Kidney (tissue), 14 donors: ENCODE data around the gene GALR1. TPM values are rescaled to one million over a fixed set of nuclear protein-coding genes. Genes with fewer than 3 reads are reported as not detected.
"Not testable (repeated sequence)": the region's sequence is repeated elsewhere in the genome, so short reads cannot be mapped to it uniquely, and the experiment has no call there.

Experiments
- DNase-seq, 5 donors: peaks; one replicate each; pipeline ENCODE4 v3.0.0-alpha.2; 2013 to 2020
- FAIRE-seq: peaks from 2 replicates; lab custom pipeline; 2012; peaks lifted over from hg19 to GRCh38; lab: Jason Lieb, UNC
- H3K27ac ChIP-seq, 2 donors: one replicate each; pipeline ENCODE4 v1.7.0; 2013; ENCODE audit warnings: low read depth in 2 of 2, low read length in 2 of 2, inconsistent platforms in 1 of 2
- H3K27me3 ChIP-seq: one replicate; pipeline ENCODE4 v1.7.1; 2013; ENCODE audit warnings: low read length, inconsistent platforms; ENCODE audit not compliant: control insufficient read depth, insufficient read depth
- H3K36me3 ChIP-seq, 3 donors: one replicate each; pipeline versions ENCODE4 v1.7.0 to v1.7.1; 2013; ENCODE audit warnings: low read length in 3 of 3, control low read depth in 1 of 3, inconsistent platforms in 1 of 3; ENCODE audit not compliant: insufficient read depth in 3 of 3, control insufficient read depth in 2 of 3
- H3K4me1 ChIP-seq, 3 donors: one replicate each; pipeline versions ENCODE4 v1.7.0 to v1.7.1; 2013; ENCODE audit warnings: low read length in 3 of 3, inconsistent platforms in 1 of 3, low read depth in 1 of 3; ENCODE audit not compliant: control insufficient read depth in 2 of 3, insufficient read depth in 2 of 3
- H3K4me3 ChIP-seq, 3 donors: one replicate each; pipeline versions ENCODE4 v1.7.0 to v1.8.1; 2013; ENCODE audit warnings: low read length in 3 of 3, control low read depth in 1 of 3, inconsistent platforms in 1 of 3
- H3K9ac ChIP-seq, 3 donors: one replicate each; pipeline versions ENCODE4 v1.7.0 to v1.7.1; 2013; ENCODE audit warnings: low read length in 3 of 3, control low read depth in 1 of 3, inconsistent platforms in 1 of 3
- H3K9me3 ChIP-seq, 3 donors: one replicate each; pipeline versions ENCODE4 v1.7.0 to v1.7.1; 2013; ENCODE audit warnings: low read length in 3 of 3, control low read depth in 1 of 3, inconsistent platforms in 1 of 3; ENCODE audit not compliant: control insufficient read depth in 2 of 3, insufficient read depth in 1 of 3
- intact Hi-C: fragments of 100-400 bp; cut with DNase I; formaldehyde crosslinking; loops from one replicate; pipeline ENCODE4 v1.11.1; 2022
- polyA plus RNA-seq: library from polyadenylated mRNA; stranded (reverse); fragments of 350-450 nt; fragmentation: Illumina TruSeq; extraction: RNeasy Lipid Tissue Mini Kit (QIAGEN cat#74804); gene quantifications from one replicate; pipeline ENCODE4 v1.2.3, GENCODE V29; 2014; ENCODE audit warnings: low read depth, low replicate concordance; ENCODE audit not compliant: insufficient read depth
- total RNA-seq: library from RNA; stranded (reverse); fragmentation: NEBNext Ultra II Directional; extraction: Animal tissue kit (Norgen Biotek cat#: 25700); gene quantifications from one replicate; pipeline ENCODE4 v1.2.1, GENCODE V29; 2021
- TF ChIP-seq, protein P1 (sequence below): IDR thresholded peaks from 3 replicates; pipeline ENCODE4 v1.5.1; 2012; ENCODE audit warnings: mild to moderate bottlenecking, moderate library complexity, borderline replicate concordance; ENCODE audit not compliant: insufficient read depth; ENCODE audit errors: extremely low read depth
- donor health status: control.
- donor health status: control.
- donor health status: control.
- donor health status: control.
- donor health status: control.
- donor health status: DM: yes; HTN: yes; CAD: no.
- donor health status: Normal renal cell carcinoma (clear cell type).

The GALR1 gene
- total and polyA plus RNA-seq, 2 donors from 2014 or later = 0.06 TPM; not detected in 1

DNA sequence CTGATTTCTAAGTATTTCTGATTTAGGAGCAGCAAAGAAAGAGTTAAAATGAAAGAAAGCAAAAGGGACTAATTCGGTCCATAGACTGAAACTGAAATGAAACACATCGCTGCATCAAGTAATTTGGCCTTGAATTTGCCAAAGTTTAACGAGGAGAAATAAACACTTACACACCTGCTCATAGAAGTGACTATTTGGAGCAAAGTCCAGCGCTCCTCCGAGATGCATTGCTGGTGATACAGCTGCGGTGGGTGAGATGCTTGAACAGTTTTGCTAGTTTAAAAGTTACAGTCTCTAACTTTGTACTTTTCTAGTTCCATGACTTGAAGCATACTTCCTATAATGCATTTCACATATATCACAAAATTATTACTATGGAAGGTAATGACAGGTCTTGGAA, 18.3 kb downstream of the GALR1 start:
- intact Hi-C loops = no loop called here
- H3K9ac ChIP-seq = no peak overlapping the region
- no peaks in the 10 kb centered on the region for H3K4me1 ChIP-seq
- DNase-seq (peak in 2 of 5 donors; percentile 15 to 54), FAIRE-seq (no peak)
- TF ChIP-seq, protein P1, sequence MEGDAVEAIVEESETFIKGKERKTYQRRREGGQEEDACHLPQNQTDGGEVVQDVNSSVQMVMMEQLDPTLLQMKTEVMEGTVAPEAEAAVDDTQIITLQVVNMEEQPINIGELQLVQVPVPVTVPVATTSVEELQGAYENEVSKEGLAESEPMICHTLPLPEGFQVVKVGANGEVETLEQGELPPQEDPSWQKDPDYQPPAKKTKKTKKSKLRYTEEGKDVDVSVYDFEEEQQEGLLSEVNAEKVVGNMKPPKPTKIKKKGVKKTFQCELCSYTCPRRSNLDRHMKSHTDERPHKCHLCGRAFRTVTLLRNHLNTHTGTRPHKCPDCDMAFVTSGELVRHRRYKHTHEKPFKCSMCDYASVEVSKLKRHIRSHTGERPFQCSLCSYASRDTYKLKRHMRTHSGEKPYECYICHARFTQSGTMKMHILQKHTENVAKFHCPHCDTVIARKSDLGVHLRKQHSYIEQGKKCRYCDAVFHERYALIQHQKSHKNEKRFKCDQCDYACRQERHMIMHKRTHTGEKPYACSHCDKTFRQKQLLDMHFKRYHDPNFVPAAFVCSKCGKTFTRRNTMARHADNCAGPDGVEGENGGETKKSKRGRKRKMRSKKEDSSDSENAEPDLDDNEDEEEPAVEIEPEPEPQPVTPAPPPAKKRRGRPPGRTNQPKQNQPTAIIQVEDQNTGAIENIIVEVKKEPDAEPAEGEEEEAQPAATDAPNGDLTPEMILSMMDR = no peak
- peaks cover 0 to 3% (median 0%) of the 10 kb centered on the region in 3 donors for H3K9me3 ChIP-seq
- H3K27me3 ChIP-seq = no peaks in the 10 kb centered on the region
- H3K27ac ChIP-seq = no peak overlapping the region
- H3K4me3 ChIP-seq = no peak overlapping the region
- H3K36me3 ChIP-seq = no peaks in the 10 kb centered on the region

DNA sequence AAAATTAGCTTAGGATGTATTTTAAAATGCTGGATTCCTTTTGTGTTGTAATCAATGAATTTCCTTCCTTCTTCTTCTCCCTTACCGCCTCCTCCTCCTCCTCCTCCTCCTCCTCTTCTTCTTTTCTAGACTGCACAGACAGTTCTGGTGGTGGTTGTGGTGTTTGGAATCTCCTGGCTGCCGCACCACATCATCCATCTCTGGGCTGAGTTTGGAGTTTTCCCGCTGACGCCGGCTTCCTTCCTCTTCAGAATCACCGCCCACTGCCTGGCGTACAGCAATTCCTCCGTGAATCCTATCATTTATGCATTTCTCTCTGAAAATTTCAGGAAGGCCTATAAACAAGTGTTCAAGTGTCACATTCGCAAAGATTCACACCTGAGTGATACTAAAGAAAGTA, 18.8 kb downstream of the GALR1 start:
- DNase-seq (no peak), FAIRE-seq (no peak)
- Histone ChIP-seq H3K9me3 (peaks cover 0 to 3% (median 0%) of the 10 kb centered on the region in 3 donors), H3K4me1 (no peaks in the 10 kb centered on the region), H3K4me3 (no peak overlapping the region), H3K27ac (no peak overlapping the region), H3K27me3 (no peaks in the 10 kb centered on the region), H3K9ac (no peak overlapping the region), H3K36me3 (no peaks in the 10 kb centered on the region)
- intact Hi-C loops = no loop called here
- TF ChIP-seq, protein P1 = no peak

DNA sequence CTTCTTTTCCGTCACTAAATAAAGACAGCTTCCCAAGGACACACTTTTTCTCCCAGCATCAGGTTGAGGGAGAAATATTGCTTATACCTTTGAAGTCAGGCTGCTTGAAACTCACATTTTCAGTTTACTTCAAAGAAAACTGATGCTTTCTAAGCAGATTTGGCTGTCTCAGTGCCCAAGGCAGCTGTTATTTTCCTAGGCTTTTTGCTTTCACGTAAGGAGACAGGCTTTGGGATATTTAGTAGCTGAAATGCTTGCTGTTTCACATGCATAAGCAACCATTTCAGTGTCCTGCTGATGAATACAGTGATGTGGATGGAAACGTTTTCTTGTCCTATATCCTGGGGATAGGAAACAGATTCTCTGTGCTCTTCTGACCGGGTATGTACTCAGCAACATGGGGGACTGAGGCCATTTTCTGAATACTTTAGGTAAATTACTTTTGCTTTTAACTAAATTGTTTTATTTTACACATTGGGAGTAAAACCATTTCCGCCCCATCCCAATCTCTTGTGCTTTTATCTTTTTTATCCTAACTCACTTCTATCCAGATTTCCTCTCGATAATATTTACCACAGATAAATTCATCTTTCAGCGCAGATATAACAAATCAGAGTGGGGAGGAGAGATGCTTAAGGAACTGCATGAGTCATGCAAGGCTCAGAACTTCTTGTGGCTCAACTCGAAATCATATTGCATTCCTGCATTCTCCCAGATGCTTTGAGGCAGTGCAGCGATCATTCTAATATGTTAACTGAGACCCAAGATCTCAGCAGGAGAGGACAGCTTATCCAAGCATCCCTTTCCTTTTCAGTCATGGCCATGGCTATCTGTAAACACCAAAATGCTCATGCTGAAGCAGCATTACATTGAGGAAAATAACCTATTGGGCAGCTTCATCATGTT, 22.2 kb downstream of the GALR1 start:
- no peak for FAIRE-seq
- Histone ChIP-seq H3K27ac (no peak overlapping the region), H3K27me3 (no peaks in the 10 kb centered on the region), H3K9ac (no peak overlapping the region), H3K4me3 (no peak overlapping the region), H3K9me3 (peaks cover 0 to 2% (median 0%) of the 10 kb centered on the region in 3 donors), H3K4me1 (no peaks in the 10 kb centered on the region), H3K36me3 (no peaks in the 10 kb centered on the region)
- intact Hi-C loops = no loop called here
- DNase-seq = no peak
- TF ChIP-seq, protein P1 = no peak

DNA sequence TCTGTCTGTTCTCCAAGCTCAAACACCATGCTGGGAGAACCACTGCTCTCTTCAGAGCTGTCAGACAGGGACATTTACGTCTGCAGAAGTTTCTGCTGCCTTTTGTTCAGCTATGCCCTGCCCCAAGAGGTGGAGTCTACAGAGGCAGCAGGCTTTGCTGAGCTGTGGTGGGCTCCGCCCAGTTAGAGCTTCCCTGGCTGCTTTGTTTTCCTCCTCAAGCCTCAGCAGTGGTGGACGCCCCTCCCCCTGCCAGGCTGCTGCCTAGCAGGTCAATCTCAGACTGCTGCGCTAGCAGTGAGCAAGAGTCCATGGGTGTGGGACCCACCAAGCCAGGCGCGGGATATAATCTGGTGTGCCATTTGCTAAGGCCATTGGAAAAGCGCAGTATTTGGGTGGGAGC, 41.2 kb downstream of the GALR1 start:
- H3K9me3 ChIP-seq, H3K27ac ChIP-seq, H3K36me3 ChIP-seq, H3K4me1 ChIP-seq, intact Hi-C loops, DNase-seq, H3K4me3 ChIP-seq, H3K9ac ChIP-seq, H3K27me3 ChIP-seq, FAIRE-seq: not testable (repeated sequence)
